ENCODE results near the gene DYNLT2B. TPM values are rescaled to one million over a fixed set of nuclear protein-coding genes. Genes with fewer than 3 reads are reported as not detected.
A peak's percentile ranks its signal among the peaks of the same experiment; 100 is the strongest.
"Not testable (repeated sequence)": the region's sequence is repeated elsewhere in the genome, so short reads cannot be mapped to it uniquely, and the experiment has no call there.

DYNLT2B gene
- total and polyA plus RNA-seq, 5 donors: 3.6 to 8.4 (median 4.7) TPM

- Histone ChIP-seq H3K9me3 (ENCODE audit: control insufficient read depth, low read length) (no peaks in the 10 kb centered on the region), H3K4me3 (ENCODE audit: low read length) (no peak overlapping the region), H3K27ac (ENCODE audit: low read length) (no peak overlapping the region), H3K27me3 (ENCODE audit: control insufficient read depth, insufficient read depth) (no peaks in the 10 kb centered on the region), H3K4me1 (ENCODE audit: control insufficient read depth, insufficient read depth, low read length) (no peaks in the 10 kb centered on the region)
- ATAC-seq: no peak
- DNase-seq: no peak
- intact Hi-C loops (cut with DNase I): no loop called here
- WGBS: 60% methylated on average over 4 of the region's 4 CpGs
These were observed 26.6 kb upstream of the DYNLT2B start for GRCh38 chr3:196344663-196345062.

GRCh38 chr3:196343917-196344316, 25.9 kb upstream of the DYNLT2B start:
- H3K27ac ChIP-seq (ENCODE audit: low read length); H3K9me3 ChIP-seq (ENCODE audit: control insufficient read depth, low read length); intact Hi-C loops (cut with DNase I); DNase-seq; H3K4me1 ChIP-seq (ENCODE audit: control insufficient read depth, insufficient read depth, low read length); H3K4me3 ChIP-seq (ENCODE audit: low read length); H3K27me3 ChIP-seq (ENCODE audit: control insufficient read depth, insufficient read depth); ATAC-seq: not testable (repeated sequence)
- WGBS: 97% methylated on average over 13 of the region's 14 CpGs

GRCh38 chr3:196341137-196341536, 23.1 kb upstream of the DYNLT2B start:
- no peak overlapping the region for H3K27ac ChIP-seq (ENCODE audit: low read length)
- intact Hi-C loops (cut with DNase I): no loop called here
- H3K9me3 ChIP-seq (ENCODE audit: control insufficient read depth, low read length): peaks cover 2% of the 10 kb centered on the region
- no peak for ATAC-seq
- H3K27me3 ChIP-seq (ENCODE audit: control insufficient read depth, insufficient read depth): no peaks in the 10 kb centered on the region
- H3K4me3 ChIP-seq (ENCODE audit: low read length): no peak overlapping the region
- H3K4me1 ChIP-seq (ENCODE audit: control insufficient read depth, insufficient read depth, low read length): no peaks in the 10 kb centered on the region
- 83% methylated on average over 7 of the region's 7 CpGs for WGBS
- no peak for DNase-seq

- 68% methylated on average over 2 of the region's 2 CpGs for WGBS
- ATAC-seq (no peak), DNase-seq (no peak)
- Histone ChIP-seq H3K27ac (ENCODE audit: low read length) (no peak overlapping the region), H3K9me3 (ENCODE audit: control insufficient read depth, low read length) (peaks cover 2% of the 10 kb centered on the region), H3K4me3 (ENCODE audit: low read length) (no peak overlapping the region), H3K4me1 (ENCODE audit: control insufficient read depth, insufficient read depth, low read length) (no peaks in the 10 kb centered on the region), H3K27me3 (ENCODE audit: control insufficient read depth, insufficient read depth) (no peaks in the 10 kb centered on the region)
- intact Hi-C loops (cut with DNase I): no loop called here
These were observed 22.4 kb upstream of the DYNLT2B start for GRCh38 chr3:196340466-196340865.

GRCh38 chr3:196339493-196340254, 21.6 kb upstream of the DYNLT2B start:
- Histone ChIP-seq H3K27ac (ENCODE audit: low read length) (no peak overlapping the region), H3K4me3 (ENCODE audit: low read length) (no peak overlapping the region), H3K4me1 (ENCODE audit: control insufficient read depth, insufficient read depth, low read length) (no peaks in the 10 kb centered on the region), H3K27me3 (ENCODE audit: control insufficient read depth, insufficient read depth) (no peaks in the 10 kb centered on the region), H3K9me3 (ENCODE audit: control insufficient read depth, low read length) (peaks cover 2% of the 10 kb centered on the region)
- 89% methylated on average over 21 of the region's 21 CpGs for WGBS
- no peak for ATAC-seq
- DNase-seq: no peak
- intact Hi-C loops (cut with DNase I): no loop called here

GRCh38 chr3:196339044-196339443, 21.0 kb upstream of the DYNLT2B start:
- Histone ChIP-seq H3K27ac (ENCODE audit: low read length) (no peak overlapping the region), H3K9me3 (ENCODE audit: control insufficient read depth, low read length) (peaks cover 2% of the 10 kb centered on the region), H3K4me1 (ENCODE audit: control insufficient read depth, insufficient read depth, low read length) (no peaks in the 10 kb centered on the region), H3K4me3 (ENCODE audit: low read length) (no peak overlapping the region), H3K27me3 (ENCODE audit: control insufficient read depth, insufficient read depth) (no peaks in the 10 kb centered on the region)
- no peak for DNase-seq
- 90% methylated on average over 6 of the region's 6 CpGs for WGBS
- ATAC-seq: no peak
- intact Hi-C loops (cut with DNase I): no loop called here

- Histone ChIP-seq H3K9me3 (ENCODE audit: control insufficient read depth, low read length) (peaks cover 2% of the 10 kb centered on the region), H3K4me3 (ENCODE audit: low read length) (no peak overlapping the region), H3K27me3 (ENCODE audit: control insufficient read depth, insufficient read depth) (no peaks in the 10 kb centered on the region), H3K4me1 (ENCODE audit: control insufficient read depth, insufficient read depth, low read length) (no peaks in the 10 kb centered on the region), H3K27ac (ENCODE audit: low read length) (no peak overlapping the region)
- 80% methylated on average over 17 of the region's 17 CpGs for WGBS
- ATAC-seq (no peak), DNase-seq (no peak)
- intact Hi-C loops (cut with DNase I): no loop called here
These were observed 18.5 kb upstream of the DYNLT2B start for GRCh38 chr3:196336319-196337145.

- 59% methylated on average over 12 of the region's 12 CpGs for WGBS
- ATAC-seq (peak; percentile 26 to 29), DNase-seq (no peak)
- H3K9me3 ChIP-seq (ENCODE audit: control insufficient read depth, low read length): peaks cover 2% of the 10 kb centered on the region
- H3K27me3 ChIP-seq (ENCODE audit: control insufficient read depth, insufficient read depth): no peaks in the 10 kb centered on the region
- H3K4me3 ChIP-seq (ENCODE audit: low read length): no peak overlapping the region
- H3K27ac ChIP-seq (ENCODE audit: low read length): no peak overlapping the region
- H3K4me1 ChIP-seq (ENCODE audit: control insufficient read depth, insufficient read depth, low read length): no peaks in the 10 kb centered on the region
- intact Hi-C loops (cut with DNase I): no loop called here
These were observed 17.5 kb upstream of the DYNLT2B start for GRCh38 chr3:196335503-196335948.

GRCh38 chr3:196334982-196335381, 16.9 kb upstream of the DYNLT2B start:
- H3K9me3 ChIP-seq (ENCODE audit: control insufficient read depth, low read length): peaks cover 2% of the 10 kb centered on the region
- 47% methylated on average over 1 of the region's 1 CpG for WGBS
- DNase-seq (no peak), ATAC-seq (no peak)
- intact Hi-C loops (cut with DNase I): no loop called here
- no peaks in the 10 kb centered on the region for H3K27me3 ChIP-seq (ENCODE audit: control insufficient read depth, insufficient read depth)
- H3K4me1 ChIP-seq (ENCODE audit: control insufficient read depth, insufficient read depth, low read length): no peaks in the 10 kb centered on the region
- no peak overlapping the region for H3K4me3 ChIP-seq (ENCODE audit: low read length)
- no peak overlapping the region for H3K27ac ChIP-seq (ENCODE audit: low read length)

- no peaks in the 10 kb centered on the region for H3K9me3 ChIP-seq (ENCODE audit: control insufficient read depth, low read length)
- 69% methylated on average over 8 of the region's 8 CpGs for WGBS
- H3K27me3 ChIP-seq (ENCODE audit: control insufficient read depth, insufficient read depth): no peaks in the 10 kb centered on the region
- no peaks in the 10 kb centered on the region for H3K4me1 ChIP-seq (ENCODE audit: control insufficient read depth, insufficient read depth, low read length)
- DNase-seq (no peak), ATAC-seq (no peak)
- H3K4me3 ChIP-seq (ENCODE audit: low read length): no peak overlapping the region
- H3K27ac ChIP-seq (ENCODE audit: low read length): no peak overlapping the region
- intact Hi-C loops (cut with DNase I): no loop called here
These were observed 14.1 kb upstream of the DYNLT2B start for GRCh38 chr3:196332168-196332567.

- ATAC-seq (no peak), DNase-seq (no peak)
- Histone ChIP-seq H3K4me1 (ENCODE audit: control insufficient read depth, insufficient read depth, low read length) (no peaks in the 10 kb centered on the region), H3K4me3 (ENCODE audit: low read length) (no peak overlapping the region), H3K9me3 (ENCODE audit: control insufficient read depth, low read length) (no peaks in the 10 kb centered on the region), H3K27ac (ENCODE audit: low read length) (no peak overlapping the region), H3K27me3 (ENCODE audit: control insufficient read depth, insufficient read depth) (no peaks in the 10 kb centered on the region)
- intact Hi-C loops (cut with DNase I): no loop called here
- 20% methylated on average over 6 of the region's 6 CpGs for WGBS
These were observed 9.4 kb upstream of the DYNLT2B start for GRCh38 chr3:196327405-196327804.
